GM11168 (cell line): ENCODE results near the gene MED7.
"Not testable (repeated sequence)": the region's sequence is repeated elsewhere in the genome, so short reads cannot be mapped to it uniquely, and the experiment has no call there.

Source experiments
- in situ Hi-C: fragments of 300-500 bp; cut with MboI; formaldehyde crosslinking; loops from one replicate; pipeline ENCODE4 v1.12.0; 2022; ENCODE audit warnings: low sequenced_read_pairs; ENCODE audit not compliant: unreplicated experiment

The MED7 gene

GRCh38 chr5:157142317-157143126 lies at the start of gene MED7:
MED7 (minus strand) TSS chr5:157142865; CDS start chr5:157139431, 3,434 bp downstream.
- in situ Hi-C loops, result loop anchor here (10.0 kb wide), 1 partner anchor 162 kb away; no protein-coding TSS in a partner anchor

GRCh38 chr5:157189223-157189622 lies 46.6 kb upstream of the MED7 start:
- in situ Hi-C loops, result no loop called here

GRCh38 chr5:157188270-157188669 lies 45.6 kb upstream of the MED7 start:
- in situ Hi-C loops, result no loop called here

- in situ Hi-C loops, result no loop called here
These were observed 44.5 kb upstream of the MED7 start for GRCh38 chr5:157187046-157187754.

GRCh38 chr5:157186309-157187045 lies 43.8 kb upstream of the MED7 start:
- in situ Hi-C loops, result no loop called here

- in situ Hi-C loops, result not testable (repeated sequence)
These were observed 42.5 kb upstream of the MED7 start for GRCh38 chr5:157185122-157185521.

GRCh38 chr5:157184117-157184670 lies 41.5 kb upstream of the MED7 start:
- in situ Hi-C loops, result no loop called here

GRCh38 chr5:157182143-157182757 lies 39.6 kb upstream of the MED7 start:
- in situ Hi-C loops, result no loop called here

- in situ Hi-C loops, result no loop called here
These were observed 38.0 kb upstream of the MED7 start, which contains the start of gene ITK for GRCh38 chr5:157180374-157181264. ITK (plus strand) TSS chr5:157180840; CDS start chr5:157180978, 138 bp downstream.

GRCh38 chr5:157178966-157179365 lies 36.3 kb upstream of the MED7 start:
- in situ Hi-C loops, result no loop called here

- in situ Hi-C loops, result no loop called here
These were observed 35.3 kb upstream of the MED7 start for GRCh38 chr5:157177953-157178352.

- in situ Hi-C loops, result no loop called here
These were observed 32.5 kb upstream of the MED7 start for GRCh38 chr5:157175071-157175612.

- in situ Hi-C loops, result no loop called here
These were observed 29.7 kb upstream of the MED7 start for GRCh38 chr5:157172403-157172802.

GRCh38 chr5:157168286-157168685 lies 25.6 kb upstream of the MED7 start:
- in situ Hi-C loops, result no loop called here

GRCh38 chr5:157167214-157167621 lies 24.6 kb upstream of the MED7 start:
- in situ Hi-C loops, result no loop called here

- in situ Hi-C loops, result no loop called here
These were observed 23.8 kb upstream of the MED7 start, which contains the start of gene GARIN3 for GRCh38 chr5:157166214-157167213. GARIN3 (minus strand) TSS chr5:157166264; CDS start chr5:157166168, 96 bp downstream.

- in situ Hi-C loops, result no loop called here
These were observed 23.0 kb upstream of the MED7 start for GRCh38 chr5:157165668-157166067.
